Left forelimb (tissue), 1 donor: ENCODE measurements around the gene MPZL1.
"Not testable (repeated sequence)": the region's sequence is repeated elsewhere in the genome, so short reads cannot be mapped to it uniquely, and the experiment has no call there.

ENCODE experiments used
- DNase-seq: peaks from one replicate; pipeline ENCODE4 v3.0.0-alpha.2; 2018; ENCODE audit warnings: low spot score

MPZL1 gene

DNA sequence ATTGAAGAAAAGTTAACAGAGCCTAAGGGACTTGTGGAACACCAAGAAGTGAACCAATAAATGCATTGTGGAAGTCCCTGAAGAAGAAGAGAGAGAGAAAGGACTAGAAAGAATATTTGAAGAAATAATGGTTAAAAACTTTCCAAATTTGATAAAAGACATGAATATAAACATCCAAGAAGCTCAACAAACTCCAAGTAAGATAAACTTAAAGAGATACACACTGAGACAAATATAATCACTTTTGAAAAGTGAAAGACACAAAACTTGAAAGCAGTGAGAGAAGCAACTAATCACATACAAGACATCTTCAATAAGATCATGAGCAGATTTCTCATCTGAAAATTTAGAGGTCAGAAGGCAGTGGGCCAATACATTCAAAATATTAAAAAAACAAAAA is 91.2 kb downstream of the MPZL1 start:
- DNase-seq, result no peak

DNA sequence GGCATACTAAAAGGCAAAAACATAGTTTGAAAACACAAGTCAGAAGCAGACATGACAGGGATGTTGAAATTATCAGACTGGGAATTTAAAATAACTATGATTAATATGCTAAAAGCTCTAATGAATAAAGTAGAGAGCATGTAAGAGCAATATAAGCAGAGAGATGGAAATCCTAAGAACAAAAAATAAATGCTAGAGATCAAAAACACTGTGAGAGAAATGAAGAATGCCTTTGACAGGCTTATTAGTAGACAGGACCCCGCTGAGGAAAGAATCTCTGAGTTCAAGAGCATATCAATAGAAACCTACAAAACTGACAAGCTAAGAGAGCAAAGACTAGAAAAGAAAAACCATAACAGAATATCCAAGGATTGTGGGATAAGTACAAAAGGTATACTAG is 93.9 kb downstream of the MPZL1 start:
- DNase-seq, result no peak

DNA sequence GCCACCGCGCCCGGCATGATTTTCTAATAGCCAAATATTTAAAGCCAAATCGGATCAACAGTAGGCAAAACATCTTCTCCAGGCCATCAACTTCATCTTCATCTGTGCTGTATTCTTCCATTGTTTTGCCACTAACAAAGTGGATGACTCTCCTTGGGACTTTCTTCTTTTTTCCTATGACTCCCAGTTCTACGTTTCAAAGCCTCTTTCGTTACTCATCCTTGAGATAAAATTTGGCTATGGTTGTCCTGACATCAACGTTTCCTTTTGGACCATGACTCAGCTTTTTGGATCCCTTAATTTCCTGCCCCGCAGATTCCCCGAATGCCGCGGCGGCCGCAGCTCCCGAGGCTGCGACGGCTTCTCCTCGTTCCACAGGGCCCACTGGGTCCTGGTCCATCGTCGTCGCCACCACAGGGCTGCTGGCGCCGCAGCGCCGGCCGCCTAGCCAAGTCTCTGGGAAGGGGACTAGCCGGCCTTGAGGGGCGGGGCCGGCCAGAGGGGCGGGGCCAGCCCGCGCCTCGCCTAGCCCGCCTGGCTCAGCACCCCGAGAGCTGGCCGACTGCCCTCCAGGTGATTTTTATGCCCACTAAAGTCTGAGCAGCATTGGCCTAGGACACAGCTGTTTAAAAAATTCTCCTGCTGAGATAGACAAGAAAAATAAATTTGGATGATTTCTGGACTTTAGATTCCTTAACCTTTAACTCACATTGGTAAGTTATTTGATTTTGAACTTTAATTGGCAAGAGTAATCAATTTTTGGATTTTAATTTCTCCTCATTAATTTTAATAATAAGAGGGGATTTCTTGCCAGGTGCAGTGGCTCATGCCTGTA is 98.3 kb downstream of the MPZL1 start:
- DNase-seq, result peak; percentile 78

DNA sequence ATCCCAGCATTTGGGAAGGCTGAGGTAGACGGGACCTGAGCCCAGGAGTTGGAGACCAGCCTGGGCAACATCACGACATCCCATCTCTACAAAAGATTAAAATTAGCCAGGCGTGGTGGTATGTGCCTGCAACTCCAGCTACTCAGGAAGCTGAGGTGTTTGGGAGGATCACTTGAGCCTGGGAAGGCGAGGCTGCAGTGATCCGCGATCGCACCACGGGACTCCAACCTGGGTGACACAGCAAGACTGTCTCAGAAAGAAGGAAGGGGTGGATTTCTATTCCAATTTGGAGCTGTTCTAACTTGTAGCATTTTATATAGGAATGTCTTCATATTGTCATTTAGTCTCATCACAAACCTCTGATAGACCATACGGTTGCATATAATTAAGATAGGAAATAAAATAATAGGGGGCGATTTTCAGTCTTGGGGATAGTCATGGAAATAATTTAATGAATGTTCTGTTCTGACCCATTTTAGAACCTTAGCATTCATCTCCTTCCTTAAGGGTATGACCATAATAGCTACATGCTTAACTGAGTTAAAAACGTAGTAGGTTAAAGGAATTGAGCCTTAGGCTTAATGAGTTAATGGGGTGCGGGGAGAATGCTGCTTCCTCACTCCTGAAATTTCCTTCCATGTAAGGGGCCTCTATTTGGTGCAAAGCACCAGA is 99.0 kb downstream of the MPZL1 start:
- DNase-seq, result no peak

DNA sequence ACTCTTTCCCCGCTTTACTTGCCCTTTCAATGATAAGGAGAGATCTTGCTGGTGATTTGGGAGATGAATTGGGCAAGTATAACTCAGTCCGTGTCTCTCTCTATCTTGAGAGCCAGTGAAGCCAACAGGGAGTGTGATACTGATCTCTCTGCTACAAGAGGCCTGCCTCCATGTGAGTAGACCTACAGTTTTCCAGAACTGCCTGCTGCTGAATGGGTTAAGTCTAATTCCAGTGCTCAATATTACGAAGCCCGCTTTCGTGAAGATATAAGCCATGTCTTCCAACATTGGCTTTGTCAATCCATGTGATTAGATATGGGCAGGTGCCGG is 99.5 kb downstream of the MPZL1 start:
- no peak for DNase-seq

DNA sequence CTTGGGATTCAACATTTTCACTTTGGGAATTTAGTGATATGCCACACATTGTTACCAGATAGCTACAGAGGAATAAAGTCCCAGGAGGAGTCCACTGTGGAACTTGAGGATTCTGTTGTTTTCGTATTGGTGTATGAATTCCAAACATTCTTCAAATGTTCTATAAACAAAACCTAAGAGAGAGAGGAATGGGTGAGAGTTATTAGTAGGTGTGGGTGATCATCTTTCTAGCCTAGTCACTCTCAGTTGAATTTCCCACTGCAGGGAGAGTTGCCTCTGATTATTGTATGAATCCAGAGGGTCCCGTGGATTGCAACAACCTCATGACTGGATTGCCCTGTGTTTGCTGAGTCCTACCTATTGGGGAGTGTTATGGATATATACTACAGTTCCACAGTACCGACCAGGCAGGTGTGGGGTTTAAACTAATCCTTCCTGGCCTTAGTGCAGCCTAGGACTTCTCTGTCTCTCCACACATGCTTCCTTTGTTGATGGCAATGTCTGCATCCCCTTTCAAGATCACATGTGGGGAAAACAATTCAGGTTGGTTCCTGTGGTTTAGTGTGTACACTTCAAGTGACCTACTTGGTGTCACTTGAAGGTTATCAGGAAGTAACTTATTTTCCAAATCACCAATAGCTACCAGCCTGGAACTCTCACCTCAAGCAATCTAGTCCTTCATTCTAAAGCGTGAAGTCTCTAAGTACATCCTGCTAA is 100.3 kb downstream of the MPZL1 start:
- no peak for DNase-seq

DNA sequence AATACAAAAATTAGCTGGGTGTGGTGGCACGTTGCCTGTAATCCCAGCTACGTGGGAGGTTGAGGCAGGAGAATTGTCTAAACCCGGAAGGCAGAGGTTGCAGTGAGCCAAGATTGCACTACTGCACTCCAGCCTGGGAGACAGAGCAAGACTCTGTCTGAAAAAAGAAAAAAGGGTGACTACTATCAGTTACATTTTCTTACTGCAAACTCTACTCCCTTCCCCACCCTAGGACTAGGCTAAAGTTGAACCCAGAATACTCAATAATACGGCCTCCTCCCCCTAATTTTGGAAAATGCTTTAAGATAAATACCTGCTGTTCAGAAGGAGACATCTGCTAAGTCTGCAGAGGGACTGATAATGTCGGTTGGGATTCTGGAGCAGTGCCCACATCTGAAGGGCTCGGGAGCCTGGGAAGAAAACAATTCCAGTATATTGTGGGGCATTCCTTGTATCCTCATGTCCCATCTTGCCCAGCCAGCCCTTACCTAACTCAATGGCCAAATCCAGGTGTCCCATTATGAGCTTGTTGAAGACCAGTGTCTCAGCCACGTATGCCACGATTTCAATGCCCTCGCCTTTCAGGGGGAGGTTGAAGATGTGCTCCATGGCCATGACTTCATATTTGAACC is 102.5 kb downstream of the MPZL1 start:
- DNase-seq, result no peak

DNA sequence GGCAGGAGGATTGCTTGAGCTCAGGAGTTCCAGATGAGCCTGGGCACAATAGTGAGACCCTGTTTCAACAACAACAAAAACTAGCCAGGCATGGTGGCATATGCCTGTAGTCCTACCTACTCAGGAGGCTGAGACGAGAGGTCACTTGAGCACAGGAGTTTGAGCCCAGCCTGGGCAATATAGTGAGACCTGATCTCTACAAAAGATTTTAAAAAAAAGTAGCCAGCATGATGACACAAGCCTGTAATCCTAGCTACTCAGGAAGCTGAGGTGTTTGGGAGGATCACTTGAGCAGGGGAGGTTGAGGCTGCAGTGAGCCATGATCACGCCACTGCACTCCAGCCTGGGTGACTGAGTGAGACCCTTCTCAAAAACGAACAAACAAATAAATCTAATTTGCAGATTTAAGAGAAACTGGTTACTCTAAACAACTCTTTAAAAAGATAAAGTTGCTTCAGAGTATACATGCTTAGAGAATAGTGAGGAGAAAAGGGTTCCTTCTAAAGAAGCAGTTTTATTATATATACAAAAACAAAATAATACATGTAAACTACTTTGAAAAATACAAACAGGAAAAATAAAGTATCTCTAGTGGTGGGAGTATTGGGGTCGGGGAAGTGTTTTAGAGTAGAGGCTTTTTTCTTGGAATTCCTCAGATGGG is 103.8 kb downstream of the MPZL1 start:
- no peak for DNase-seq

DNA sequence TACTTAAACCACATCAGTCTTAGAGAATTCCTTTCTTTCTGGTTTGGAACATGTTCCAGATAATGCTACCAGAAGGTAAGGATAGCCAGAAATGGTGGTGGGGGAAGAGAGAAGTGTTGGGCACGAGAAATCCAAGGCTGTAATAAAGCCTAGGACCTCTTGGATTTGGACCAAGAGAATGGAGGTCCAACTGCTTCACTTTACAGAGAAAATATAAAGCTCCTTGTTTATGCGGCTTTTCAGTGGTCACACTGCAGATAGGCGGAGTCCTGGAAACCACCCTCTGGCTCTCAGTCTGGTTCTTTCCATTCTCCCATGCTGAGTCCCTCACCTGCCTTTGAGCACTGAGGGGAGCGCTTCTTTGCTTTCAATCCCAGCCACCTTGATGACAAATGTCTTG is 104.3 kb downstream of the MPZL1 start:
- no peak for DNase-seq

DNA sequence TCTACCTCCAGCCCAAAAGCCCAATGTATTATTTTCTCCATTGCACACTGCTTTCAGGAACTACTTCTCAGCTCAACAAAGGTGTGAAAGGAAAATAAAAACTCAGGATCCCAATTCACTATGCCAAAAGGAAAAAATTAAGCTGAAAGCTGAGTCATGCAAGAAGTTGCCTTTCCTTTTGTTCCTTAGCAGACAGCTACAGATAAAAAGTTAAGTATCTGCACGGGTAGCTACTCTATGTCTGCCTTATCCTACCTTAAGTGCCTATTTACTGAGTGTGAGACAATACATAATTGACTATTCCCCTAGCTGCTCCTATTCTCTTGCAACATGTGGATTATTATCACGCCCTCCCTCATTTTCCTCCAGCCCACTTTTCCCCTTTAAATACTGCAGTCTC is 108.1 kb downstream of the MPZL1 start:
- DNase-seq, result no peak

DNA sequence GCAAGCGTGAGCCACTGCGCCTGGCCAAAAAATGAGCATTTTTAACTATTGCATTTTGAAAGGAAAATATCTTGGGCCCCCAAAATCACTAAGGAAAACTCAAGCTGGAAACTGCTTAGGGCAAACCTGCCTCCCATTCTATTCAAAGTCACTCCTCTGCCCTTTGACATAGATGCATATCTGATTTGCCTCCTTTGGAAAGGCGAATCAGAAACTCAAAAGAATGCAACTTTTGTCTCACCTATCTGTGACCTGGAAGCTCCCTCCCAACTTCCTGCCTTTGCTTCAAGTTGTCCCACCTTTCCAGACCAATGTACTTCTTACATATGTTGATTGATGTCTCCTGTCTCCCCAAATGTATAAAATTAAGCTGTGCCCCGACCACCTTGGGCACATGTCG is 108.9 kb downstream of the MPZL1 start:
- not testable (repeated sequence) for DNase-seq

DNA sequence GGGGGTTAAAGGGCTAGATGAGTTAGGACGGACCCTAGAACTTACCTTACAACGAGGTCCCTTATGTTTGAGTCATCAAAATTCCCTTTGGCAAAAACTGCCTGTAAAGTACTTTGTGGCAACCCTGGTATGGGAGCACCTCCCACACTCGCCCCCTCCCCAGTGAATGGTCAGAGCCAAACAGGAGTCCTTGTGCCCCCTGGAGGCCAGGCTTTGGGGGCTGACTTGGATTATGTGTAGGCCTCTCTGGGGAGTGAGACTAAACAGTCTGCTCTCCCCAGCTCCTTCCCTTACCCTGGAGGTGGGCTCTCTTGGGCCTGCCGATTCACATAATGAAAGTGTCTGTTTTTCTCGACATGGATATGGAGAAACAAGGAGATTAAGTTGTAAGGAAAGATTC is 110.9 kb downstream of the MPZL1 start:
- DNase-seq, result no peak

DNA sequence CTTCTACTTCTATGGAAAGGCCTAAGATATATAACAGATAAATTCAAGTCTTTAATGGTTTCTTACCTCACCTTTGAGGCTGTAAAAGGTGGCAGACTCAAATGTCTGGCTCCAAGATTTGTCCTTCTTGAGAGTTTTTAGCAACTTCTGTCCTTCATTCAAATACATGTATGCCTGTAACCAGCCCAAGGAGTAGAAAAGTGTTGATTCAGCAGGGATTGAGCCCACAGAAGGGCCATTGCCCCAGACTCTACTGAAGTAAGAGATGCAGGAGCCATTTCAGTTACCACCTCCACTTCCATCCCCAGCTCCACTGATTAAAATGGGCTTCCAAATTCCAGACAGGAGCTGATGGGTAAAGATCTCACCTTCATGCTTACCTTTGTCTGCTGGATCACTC is 112.1 kb downstream of the MPZL1 start:
- no peak for DNase-seq

DNA sequence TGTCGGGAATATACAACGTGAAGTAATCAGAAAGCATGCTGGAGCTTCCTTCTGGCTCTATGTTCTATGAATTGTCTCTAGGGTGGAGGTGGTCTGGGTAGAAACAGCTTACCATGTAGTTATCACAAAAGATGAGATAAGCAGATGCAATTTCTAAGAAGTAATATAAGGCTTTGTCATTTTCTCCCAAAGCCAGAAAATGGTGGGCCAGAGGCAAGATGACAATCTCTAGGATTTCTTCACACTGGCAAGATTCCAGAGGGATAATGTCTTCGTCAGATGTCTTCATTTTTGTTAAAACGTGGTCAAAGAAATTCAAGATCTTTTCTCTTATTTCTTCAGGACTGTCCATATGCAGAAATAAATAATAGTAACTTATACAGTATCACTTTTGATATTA is 114.4 kb downstream of the MPZL1 start:
- DNase-seq, result no peak

DNA sequence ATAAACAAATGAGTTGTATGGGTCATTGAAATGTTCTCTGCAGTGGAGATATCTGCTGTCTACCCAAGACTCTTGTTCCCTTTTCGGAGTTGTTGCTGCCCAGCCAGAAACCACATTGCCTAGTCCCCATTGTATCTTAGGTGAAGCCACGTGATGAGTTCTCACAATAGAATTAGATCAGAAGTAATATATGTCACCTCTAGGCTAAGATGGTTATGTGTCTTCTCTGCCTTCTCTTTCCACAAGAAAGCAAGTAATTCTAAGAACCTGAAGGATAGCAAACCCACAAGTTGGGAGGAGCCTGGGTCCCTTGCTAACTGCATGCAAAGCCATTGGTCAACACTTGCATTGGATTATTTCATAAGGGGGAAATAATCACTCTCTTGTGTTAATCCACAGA is 115.5 kb downstream of the MPZL1 start:
- DNase-seq, result no peak

DNA sequence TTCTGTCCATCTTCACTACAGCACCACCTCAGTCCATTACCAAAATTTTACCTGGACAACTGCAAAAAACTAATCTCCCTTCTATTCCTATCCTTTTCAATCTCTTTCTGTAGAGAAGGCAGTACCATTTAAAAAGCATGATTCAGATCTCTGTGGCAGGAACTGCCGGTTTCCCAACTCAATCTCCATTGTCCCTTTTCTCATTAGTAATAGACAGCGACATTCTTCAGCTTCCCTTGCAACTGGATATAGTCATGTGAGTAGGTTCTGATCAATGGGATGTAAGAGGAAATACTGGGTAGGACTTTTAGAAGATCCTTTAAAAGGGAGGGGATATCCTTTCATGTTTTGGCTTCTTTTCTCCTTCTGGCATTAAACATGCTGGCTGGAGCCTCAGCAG is 117.2 kb downstream of the MPZL1 start:
- DNase-seq, result no peak
